Measurements from ENCODE around the gene BTNL8. TPM values are rescaled to one million over a fixed set of nuclear protein-coding genes. Genes with fewer than 3 reads are reported as not detected.

BTNL8 gene, protein sequence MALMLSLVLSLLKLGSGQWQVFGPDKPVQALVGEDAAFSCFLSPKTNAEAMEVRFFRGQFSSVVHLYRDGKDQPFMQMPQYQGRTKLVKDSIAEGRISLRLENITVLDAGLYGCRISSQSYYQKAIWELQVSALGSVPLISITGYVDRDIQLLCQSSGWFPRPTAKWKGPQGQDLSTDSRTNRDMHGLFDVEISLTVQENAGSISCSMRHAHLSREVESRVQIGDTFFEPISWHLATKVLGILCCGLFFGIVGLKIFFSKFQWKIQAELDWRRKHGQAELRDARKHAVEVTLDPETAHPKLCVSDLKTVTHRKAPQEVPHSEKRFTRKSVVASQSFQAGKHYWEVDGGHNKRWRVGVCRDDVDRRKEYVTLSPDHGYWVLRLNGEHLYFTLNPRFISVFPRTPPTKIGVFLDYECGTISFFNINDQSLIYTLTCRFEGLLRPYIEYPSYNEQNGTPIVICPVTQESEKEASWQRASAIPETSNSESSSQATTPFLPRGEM
- total RNA-seq = not detected in 2 replicates

DNA sequence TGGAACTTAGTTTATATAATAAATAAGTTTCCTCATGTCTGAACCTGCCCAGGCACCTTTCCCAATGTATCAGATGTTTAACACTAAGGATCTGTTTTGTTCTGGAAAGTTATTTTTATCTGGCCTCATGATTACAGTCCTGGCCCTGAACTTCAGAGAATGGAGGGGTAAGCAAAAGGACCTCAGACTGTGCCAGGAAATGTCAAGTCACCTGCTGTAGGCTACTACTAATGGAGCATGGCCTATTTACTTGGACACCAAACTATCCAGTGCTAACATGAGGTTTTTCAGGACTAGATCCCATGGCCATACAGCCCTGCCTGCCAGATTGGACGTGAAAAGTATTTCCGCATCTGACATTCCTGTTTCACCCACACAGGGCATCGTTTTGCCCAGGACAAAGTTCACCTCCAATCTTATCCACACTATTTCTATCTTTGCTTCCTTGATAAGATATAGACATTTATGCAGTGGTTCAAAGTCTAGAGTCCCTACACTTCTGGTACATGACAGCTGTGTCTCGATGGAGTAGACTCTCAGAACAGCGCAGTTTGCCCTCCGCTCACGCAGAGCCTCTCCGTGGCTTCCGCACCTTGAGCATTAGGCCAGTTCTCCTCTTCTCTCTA, at the start of gene BTNL8:
Gene BTNL8 (plus strand): TSS at position 539 of the 626 bp plus-strand sequence. CDS start 152 bp downstream, outside the sequence.

DNA sequence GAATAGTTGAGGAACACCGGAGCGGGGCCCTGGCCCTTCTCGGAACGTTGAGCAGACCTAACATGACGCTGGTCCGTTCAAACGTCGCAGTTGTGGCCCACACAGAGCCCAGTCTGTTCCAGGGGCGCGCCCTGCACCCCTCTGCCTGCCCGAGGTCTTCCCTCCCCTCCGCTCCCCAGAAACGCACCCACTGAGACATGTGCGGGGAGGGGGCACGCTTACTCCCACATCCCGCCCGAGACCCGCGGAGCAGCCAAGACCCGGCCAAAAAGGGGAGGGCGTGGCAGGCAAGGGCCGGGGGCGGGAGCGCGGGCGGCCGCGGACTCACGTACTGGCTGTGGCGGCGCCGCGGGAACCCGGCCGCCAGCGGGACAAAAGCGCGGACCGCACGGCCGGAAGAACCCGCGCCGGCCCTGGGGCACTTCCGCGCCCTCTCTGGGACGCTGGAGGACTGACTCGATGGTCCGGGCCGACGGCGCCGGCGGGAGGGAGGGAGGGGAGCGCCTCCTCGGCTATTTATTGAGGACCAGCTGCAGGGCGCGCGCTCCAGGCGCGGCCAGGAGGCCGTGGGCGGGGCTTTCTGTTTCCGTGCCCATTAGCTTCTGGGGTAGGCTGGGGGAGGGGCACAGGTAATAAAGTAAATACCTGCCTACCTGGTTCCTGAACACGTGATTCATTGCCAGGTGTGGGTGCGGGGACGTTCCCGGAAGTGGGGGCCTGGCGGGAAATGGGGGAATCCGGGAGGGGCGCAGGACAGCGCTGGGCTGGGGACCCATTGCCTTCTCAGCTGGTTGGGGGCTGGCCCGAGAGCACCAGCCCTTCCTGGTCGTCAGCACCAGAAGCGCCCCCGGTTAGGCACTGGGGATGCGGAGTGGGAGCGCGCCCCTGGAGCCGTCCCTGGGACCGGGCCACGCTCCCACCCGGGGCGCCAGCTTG, 37.8 kb upstream of the BTNL8 start, which contains the start of gene ZFP62:
Gene ZFP62 (minus strand): TSS at position 390 of the 936 bp plus-strand sequence. CDS start 57 bp downstream, at position 333.

DNA sequence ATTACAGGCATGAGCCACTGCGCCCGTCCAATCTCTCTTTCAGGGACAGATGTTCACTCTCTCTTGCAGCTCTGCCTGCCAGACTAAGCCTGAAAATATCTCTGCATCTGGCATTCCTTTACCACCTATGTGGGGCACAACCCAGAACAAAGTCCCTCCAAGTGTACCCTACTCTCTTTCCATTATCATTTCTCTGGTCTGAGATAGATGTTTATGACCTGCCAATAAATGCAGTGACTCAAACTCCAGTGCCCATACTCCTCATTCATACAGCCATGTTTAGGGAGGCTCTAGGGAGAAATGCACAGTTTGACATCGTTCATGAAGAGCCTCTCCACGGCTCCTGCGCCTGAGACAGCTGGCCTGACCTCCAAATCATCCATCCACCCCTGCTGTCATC, 89.6 kb downstream of the BTNL8 start, which contains the start of gene BTNL3:
Gene BTNL3 (plus strand): TSS at position 255 of the 400 bp plus-strand sequence. CDS start 183 bp downstream, outside the sequence.

Other genes with a start within 250 kb of the BTNL8 start
- not detected in 2 replicates for gene FLT4, start 249.6 kb upstream of the BTNL8 start, total RNA-seq
- not detected in 2 replicates for gene OR2Y1, start 159.1 kb upstream of the BTNL8 start, total RNA-seq
- 123 and 141 TPM in 2 replicates for gene MGAT1, start 96.4 kb upstream of the BTNL8 start, total RNA-seq
- 11.1 and 12.8 TPM in 2 replicates for gene ZFP62, start 37.9 kb upstream of the BTNL8 start, total RNA-seq
- not detected in 2 replicates for gene BTNL3, start 89.7 kb downstream of the BTNL8 start, total RNA-seq
- not detected in 2 replicates for gene BTNL9, start 141.1 kb downstream of the BTNL8 start, total RNA-seq
- gene OR2V1, start 232.0 kb downstream of the BTNL8 start, total RNA-seq = not detected in 2 replicates
- not detected in 2 replicates for gene OR2V2, start 248.4 kb downstream of the BTNL8 start, total RNA-seq